SU-DHL-6 (cell line): Measurements from ENCODE around the gene HBG2.

Source experiments
- H2AFZ ChIP-seq: fragments of 200-600 bp; sonication (generic); 2 replicates; pipeline ENCODE4 v1.6.1; 2014; ENCODE audit warnings: low read depth, mild to moderate bottlenecking, moderate library complexity, mixed read lengths, antibody characterized with exemption, low read length; ENCODE audit not compliant: severe bottlenecking
- H3F3A ChIP-seq: fragments of 200-600 bp; shearing (Covaris generic); 2 replicates; pipeline ENCODE4 v1.6.0; 2016; ENCODE audit warnings: antibody characterized with exemption, mild to moderate bottlenecking; ENCODE audit not compliant: insufficient read depth
- H3K27ac ChIP-seq: fragments of 200-600 bp; sonication (generic); 2 replicates; pipeline ENCODE4 v1.5.1; 2016; ENCODE audit warnings: low read depth, mild to moderate bottlenecking, low read length, moderate library complexity, mixed read lengths
- H3K27me3 ChIP-seq: fragments of 200-600 bp; sonication (generic), shearing (Covaris generic); 2 replicates; pipeline ENCODE4 v1.6.0; 2014; ENCODE audit warnings: mild to moderate bottlenecking, low read length
- H3K36me3 ChIP-seq: fragments of 200-600 bp; sonication (generic); 2 replicates; pipeline ENCODE4 v1.6.1; 2014; ENCODE audit warnings: mild to moderate bottlenecking, low read length, mixed read lengths
- H3K4me2 ChIP-seq: fragments of 300-600, 200-600 bp; shearing (Covaris generic), sonication (generic); 2 replicates; pipeline ENCODE4 v1.6.0; 2014; ENCODE audit warnings: low read length, low read depth, mild to moderate bottlenecking; ENCODE audit not compliant: poor library complexity, severe bottlenecking
- H3K4me3 ChIP-seq: fragments of 200-600 bp; sonication (generic); 2 replicates; pipeline ENCODE4 v1.5.1; 2014; ENCODE audit warnings: antibody characterized with exemption, low read length, mild to moderate bottlenecking, mixed read lengths; ENCODE audit not compliant: insufficient read depth, poor library complexity, severe bottlenecking
- H3K79me2 ChIP-seq: fragments of 200-600 bp; sonication (generic); 2 replicates; pipeline ENCODE4 v1.6.1; 2014; ENCODE audit warnings: mild to moderate bottlenecking, low read length, moderate library complexity; ENCODE audit not compliant: insufficient read depth
- H3K9ac ChIP-seq: fragments of 200-600 bp; sonication (generic); 2 replicates; pipeline ENCODE4 v1.7.0; 2014; ENCODE audit warnings: mild to moderate bottlenecking, low read length
- H3K9me2 ChIP-seq: fragments of 200-600 bp; sonication (generic); replicated peaks from 2 replicates; pipeline ENCODE4 v1.6.1; 2014; ENCODE audit warnings: low read length; ENCODE audit not compliant: insufficient read depth
- H3K9me3 ChIP-seq: fragments of 200-600 bp; sonication (generic); 2 replicates; pipeline ENCODE4 v1.6.1; 2014; ENCODE audit warnings: low read length, mixed read lengths; ENCODE audit not compliant: insufficient read depth
- H4K20me1 ChIP-seq: fragments of 200-600 bp; sonication (generic); 2 replicates; pipeline ENCODE4 v1.6.1; 2014; ENCODE audit warnings: low read depth, mild to moderate bottlenecking, antibody characterized with exemption, low read length, moderate library complexity, mixed read lengths
- CTCF ChIP-seq: fragments of 200-600 bp; sonication (generic); IDR thresholded peaks from one replicate; pipeline ENCODE4 v1.5.1; 2017; ENCODE audit warnings: antibody characterized with exemption, mild to moderate bottlenecking, low read length, moderate library complexity; ENCODE audit not compliant: insufficient read depth, poor library complexity, severe bottlenecking
- EZH2phosphoT487 ChIP-seq: fragments of 200-600 bp; sonication (generic), shearing (Covaris generic); conservative IDR thresholded peaks from 2 replicates; pipeline ENCODE4 v1.6.1; 2018; ENCODE audit warnings: mild to moderate bottlenecking, antibody characterized with exemption, low read length, moderate library complexity, mixed read lengths

The HBG2 gene

GRCh38 chr11:5234381-5234834, 20.2 kb downstream of the HBG2 start, which contains the start of gene HBD:
Gene HBD (minus strand): TSS chr11:5234483. CDS start chr11:5234433, 50 bp downstream.
- H3K27ac ChIP-seq, result no peak within 1 kb of the TSS
- H3K4me2 ChIP-seq, result no peak within 1 kb of the TSS
- no peaks in the 10 kb centered on the region for H3K9me3 ChIP-seq
- no peak within 1 kb of the TSS for H3K4me3 ChIP-seq
- no peaks in the 10 kb centered on the region for H3K27me3 ChIP-seq
- no peaks in the 10 kb centered on the region for H4K20me1 ChIP-seq
- H3F3A ChIP-seq, result no peaks in the 10 kb centered on the region
- H3K9me2 ChIP-seq, result no peaks in the 10 kb centered on the region
- H2AFZ ChIP-seq, result no peak within 1 kb of the TSS
- no peaks in the 10 kb centered on the region for H3K36me3 ChIP-seq
- TF ChIP-seq CTCF (no peak), EZH2phosphoT487 (no peak)
- H3K79me2 ChIP-seq, result no peaks in the 10 kb centered on the region
- H3K9ac ChIP-seq, result no peak within 1 kb of the TSS

GRCh38 chr11:5233307-5233706, 21.3 kb downstream of the HBG2 start:
- no peak for TF ChIP-seq EZH2phosphoT487
- no peak for TF ChIP-seq CTCF
- no peak overlapping the region for H3K4me3 ChIP-seq
- H3K9ac ChIP-seq, result no peak overlapping the region
- no peaks in the 10 kb centered on the region for H3K36me3 ChIP-seq
- H4K20me1 ChIP-seq, result no peaks in the 10 kb centered on the region
- H2AFZ ChIP-seq, result no peak overlapping the region
- H3K27ac ChIP-seq, result no peak overlapping the region
- no peaks in the 10 kb centered on the region for H3K9me2 ChIP-seq
- H3K4me2 ChIP-seq, result no peak overlapping the region
- H3K79me2 ChIP-seq, result no peaks in the 10 kb centered on the region
- H3K9me3 ChIP-seq, result no peaks in the 10 kb centered on the region
- no peaks in the 10 kb centered on the region for H3F3A ChIP-seq
- no peaks in the 10 kb centered on the region for H3K27me3 ChIP-seq

GRCh38 chr11:5232821-5233220, 21.8 kb downstream of the HBG2 start:
- no peak overlapping the region for H3K4me2 ChIP-seq
- TF ChIP-seq CTCF (no peak), EZH2phosphoT487 (no peak)
- no peaks in the 10 kb centered on the region for H3K27me3 ChIP-seq
- no peaks in the 10 kb centered on the region for H3F3A ChIP-seq
- no peak overlapping the region for H2AFZ ChIP-seq
- H3K9ac ChIP-seq, result no peak overlapping the region
- no peaks in the 10 kb centered on the region for H3K79me2 ChIP-seq
- H3K4me3 ChIP-seq, result no peak overlapping the region
- no peaks in the 10 kb centered on the region for H3K36me3 ChIP-seq
- H3K27ac ChIP-seq, result no peak overlapping the region
- no peaks in the 10 kb centered on the region for H4K20me1 ChIP-seq
- H3K9me3 ChIP-seq, result no peaks in the 10 kb centered on the region
- H3K9me2 ChIP-seq, result no peaks in the 10 kb centered on the region

- no peaks in the 10 kb centered on the region for H3K27me3 ChIP-seq
- H3K4me3 ChIP-seq, result no peak overlapping the region
- H3K79me2 ChIP-seq, result no peaks in the 10 kb centered on the region
- H2AFZ ChIP-seq, result no peak overlapping the region
- no peak for TF ChIP-seq CTCF
- TF ChIP-seq EZH2phosphoT487, result no peak
- no peak overlapping the region for H3K4me2 ChIP-seq
- no peaks in the 10 kb centered on the region for H4K20me1 ChIP-seq
- H3K9ac ChIP-seq, result no peak overlapping the region
- H3K9me3 ChIP-seq, result no peaks in the 10 kb centered on the region
- H3K36me3 ChIP-seq, result no peaks in the 10 kb centered on the region
- H3K9me2 ChIP-seq, result no peaks in the 10 kb centered on the region
- no peak overlapping the region for H3K27ac ChIP-seq
- no peaks in the 10 kb centered on the region for H3F3A ChIP-seq
Measured at GRCh38 chr11:5232176-5232575, 22.4 kb downstream of the HBG2 start.
